ENCODE data around the gene NAPEPLD.
"Not testable (repeated sequence)": the region's sequence is repeated elsewhere in the genome, so short reads cannot be mapped to it uniquely, and the experiment has no call there.

Gene NAPEPLD

DNA sequence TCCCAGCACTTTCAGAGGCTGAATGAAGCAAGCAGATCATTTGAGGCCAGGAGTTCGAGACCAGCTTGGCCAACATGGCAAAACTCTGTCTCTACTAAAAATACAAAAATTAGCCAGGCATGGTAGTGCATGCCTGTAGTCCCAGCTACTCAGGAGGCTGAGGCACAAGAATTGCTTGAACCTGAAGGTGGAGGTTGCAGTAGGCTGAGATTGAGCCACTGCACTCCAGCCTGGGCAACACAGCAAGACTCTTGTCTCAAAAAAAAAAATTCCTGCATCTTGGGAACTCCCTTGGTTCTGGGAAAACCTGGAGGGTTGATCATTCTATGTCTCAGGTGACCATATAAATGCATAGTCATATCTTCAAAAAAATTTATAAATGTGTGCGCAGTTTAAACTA is 4.1 kb downstream of the NAPEPLD start:
- DNase-seq (ENCODE audit: low spot score): not testable (repeated sequence)

GRCh38 chr7:103143868-103144267 is 5.0 kb downstream of the NAPEPLD start:
- DNase-seq (ENCODE audit: low spot score): no peak

GRCh38 chr7:103142494-103142893 is 6.4 kb downstream of the NAPEPLD start:
- DNase-seq (ENCODE audit: low spot score): no peak

DNA sequence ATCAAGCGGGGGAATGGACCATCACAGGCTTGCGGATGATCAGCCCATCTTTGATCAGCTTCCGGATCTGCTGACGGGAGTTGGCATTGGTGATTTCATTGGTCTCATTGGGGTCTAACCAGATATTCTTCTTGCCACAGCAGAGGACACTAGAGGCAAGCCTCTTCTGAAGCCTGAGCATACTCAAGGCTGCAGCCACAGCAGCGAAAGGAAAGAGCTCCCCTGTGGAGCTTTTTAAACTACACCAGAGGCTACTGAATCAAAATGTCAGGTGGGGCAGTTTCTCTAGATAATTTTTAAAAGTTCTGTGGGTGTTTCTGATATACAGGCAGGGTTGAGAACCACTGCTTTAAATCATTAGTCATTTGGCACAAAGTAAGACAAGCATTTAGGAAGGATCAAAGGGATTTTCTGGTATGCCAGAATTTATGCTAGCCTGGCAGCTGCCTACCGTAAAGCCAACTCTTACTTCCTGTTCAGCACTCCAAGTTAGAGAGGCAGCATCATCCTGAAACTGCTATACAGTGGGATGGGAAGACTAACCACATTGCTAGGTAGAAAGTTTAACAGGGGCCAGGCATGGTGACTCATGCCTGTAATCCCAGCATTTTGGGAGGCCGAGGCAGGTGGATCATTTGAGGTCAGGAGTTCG is 7.0 kb downstream of the NAPEPLD start:
- no peak for DNase-seq (ENCODE audit: low spot score)

DNA sequence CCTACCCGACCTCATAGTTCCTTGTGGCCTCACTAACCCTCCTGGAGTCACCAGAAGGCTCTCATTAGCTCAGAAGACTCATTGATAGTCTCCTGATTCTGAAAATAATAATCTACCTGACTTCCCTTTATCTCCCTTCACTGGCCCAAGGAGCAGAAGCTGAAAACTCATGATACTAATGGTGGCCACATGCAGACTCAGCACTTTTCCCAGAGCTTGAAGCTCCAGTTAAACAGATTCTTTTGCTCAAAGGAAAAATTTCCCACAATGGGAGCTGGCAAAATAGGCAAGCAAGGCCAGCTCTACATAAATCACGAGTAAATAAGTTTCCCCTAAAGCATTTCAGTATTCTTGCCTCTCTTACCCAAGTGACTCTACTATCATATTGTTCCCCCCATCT is 8.2 kb downstream of the NAPEPLD start:
- DNase-seq (ENCODE audit: low spot score): no peak

GRCh38 chr7:103140061-103140460 is 8.8 kb downstream of the NAPEPLD start:
- DNase-seq (ENCODE audit: low spot score): no peak

DNA sequence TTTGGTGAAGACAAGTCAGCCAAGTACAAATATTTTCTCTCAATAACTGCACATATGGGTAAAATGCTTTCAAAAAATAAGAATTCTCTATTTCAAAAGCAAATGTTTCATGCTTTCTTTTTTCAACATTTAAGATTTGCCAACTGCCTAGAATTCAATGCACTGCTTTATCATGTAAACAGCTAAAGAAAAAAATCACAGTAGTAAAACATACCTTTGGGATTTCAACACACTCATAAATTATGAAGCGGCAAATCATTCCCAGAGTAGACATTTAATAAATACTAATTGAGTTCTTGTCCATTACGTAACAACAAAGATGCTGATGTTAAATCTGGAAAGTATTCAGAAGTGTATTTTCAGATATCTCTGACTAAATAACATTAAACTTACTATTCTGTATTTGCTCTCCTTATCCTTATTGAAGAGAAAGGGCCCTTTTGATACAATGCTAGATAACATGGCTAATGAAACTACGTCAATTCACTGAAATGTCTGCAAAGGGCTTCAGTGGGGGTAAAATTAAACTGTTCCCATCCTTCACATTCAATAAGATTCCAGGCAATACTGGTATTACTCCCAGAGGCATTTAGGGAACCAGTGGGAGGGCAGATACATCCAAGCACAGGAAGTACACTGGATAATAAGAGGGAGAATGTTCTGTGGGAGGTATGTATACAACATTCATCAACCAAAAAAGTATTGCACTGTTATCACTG is 13.9 kb downstream of the NAPEPLD start:
- DNase-seq (ENCODE audit: low spot score): no peak

DNA sequence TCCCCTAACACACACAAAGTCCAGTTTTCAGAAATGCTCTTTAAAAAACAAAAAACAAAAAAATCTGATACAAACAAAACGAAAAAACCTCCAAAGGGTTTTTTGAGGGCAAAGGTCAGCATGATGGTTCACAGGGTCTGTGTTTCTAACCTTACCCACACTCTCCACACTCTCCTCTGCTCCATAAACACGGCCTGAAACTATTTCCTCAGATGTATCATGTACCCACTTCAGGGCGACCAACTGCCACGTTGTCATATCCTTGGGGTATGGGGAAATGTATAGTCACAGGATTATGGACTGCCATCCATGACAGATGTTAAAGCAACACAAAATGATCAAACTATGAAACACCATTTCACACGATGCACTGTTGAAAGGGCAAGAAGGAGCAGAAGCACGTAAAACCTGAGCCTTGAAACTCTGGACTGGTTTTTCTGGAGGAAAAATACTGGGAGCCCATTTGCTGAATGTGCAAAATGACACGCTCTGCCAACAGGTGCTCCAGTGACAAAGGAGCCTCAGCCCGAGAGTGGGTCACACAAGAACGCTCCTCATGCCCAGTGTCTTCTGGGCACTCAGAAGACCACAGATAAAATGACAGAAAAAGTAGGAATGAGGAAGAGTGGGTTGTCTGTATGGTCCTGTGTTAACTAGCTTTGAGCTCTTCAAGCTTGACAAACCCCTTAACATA is 15.8 kb downstream of the NAPEPLD start:
- DNase-seq (ENCODE audit: low spot score): no peak

DNA sequence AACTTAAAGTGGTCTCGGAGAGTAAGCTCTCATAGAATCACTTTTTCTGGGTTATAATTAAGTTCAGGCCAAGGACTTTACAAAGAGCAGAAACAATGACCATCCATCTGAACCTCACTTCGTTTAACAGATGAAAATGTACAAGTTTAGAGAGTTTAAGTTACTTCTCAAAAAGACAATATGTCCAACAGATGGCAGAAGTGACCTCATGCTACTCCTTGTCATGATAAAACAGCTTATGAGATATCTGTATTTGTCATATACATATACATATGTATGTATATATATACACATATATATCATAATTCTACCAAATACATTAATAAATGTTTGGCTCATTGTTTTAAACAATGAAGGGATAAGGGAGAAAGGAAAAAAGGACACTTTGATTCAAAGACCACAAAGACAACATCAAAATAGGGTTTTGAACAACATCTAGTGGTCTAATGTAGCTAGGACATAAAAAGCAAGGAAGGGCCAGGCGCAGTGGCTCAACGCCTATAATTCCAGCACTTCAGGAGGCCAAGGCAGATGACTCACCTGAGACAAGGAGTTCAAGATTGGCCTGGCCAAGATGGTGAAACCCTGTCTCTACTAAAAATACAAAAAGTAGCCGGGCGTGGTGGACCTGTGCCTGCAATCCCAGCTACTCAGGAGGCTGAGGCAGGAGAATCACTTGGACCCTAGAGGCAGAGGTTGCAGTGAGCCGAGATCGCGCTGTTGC is 17.8 kb downstream of the NAPEPLD start:
- no peak for DNase-seq (ENCODE audit: low spot score)

- no peak for DNase-seq (ENCODE audit: low spot score)
Measured at GRCh38 chr7:103129702-103130549, 19.0 kb downstream of the NAPEPLD start.

GRCh38 chr7:103127006-103127405 is 21.9 kb downstream of the NAPEPLD start:
- no peak for DNase-seq (ENCODE audit: low spot score)

DNA sequence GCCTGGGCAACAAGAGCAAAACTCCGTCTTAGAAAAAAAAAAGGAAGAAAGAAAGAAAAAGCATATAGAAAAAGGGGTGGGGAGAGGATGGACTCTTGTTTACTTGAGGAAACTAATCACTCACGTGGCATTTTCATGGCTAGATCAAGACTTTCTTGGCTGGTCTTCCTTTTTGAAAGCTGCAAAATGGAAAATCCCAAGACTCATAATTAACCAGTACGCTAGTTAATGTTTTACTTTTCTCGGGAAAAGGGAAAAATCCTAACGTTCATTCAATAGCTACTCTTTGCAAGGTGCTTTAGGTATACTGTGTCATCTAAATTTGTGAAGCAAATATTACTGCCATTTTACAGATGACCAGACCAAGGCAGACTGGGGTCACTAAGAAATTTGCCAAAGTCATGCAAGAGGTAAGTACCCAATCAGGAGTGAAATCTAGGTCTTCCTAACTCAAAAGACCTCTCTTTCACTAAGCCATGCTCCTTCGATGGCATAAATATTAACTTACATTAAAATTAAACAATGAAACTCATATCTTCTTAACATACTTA is 24.4 kb downstream of the NAPEPLD start:
- no peak for DNase-seq (ENCODE audit: low spot score)

DNA sequence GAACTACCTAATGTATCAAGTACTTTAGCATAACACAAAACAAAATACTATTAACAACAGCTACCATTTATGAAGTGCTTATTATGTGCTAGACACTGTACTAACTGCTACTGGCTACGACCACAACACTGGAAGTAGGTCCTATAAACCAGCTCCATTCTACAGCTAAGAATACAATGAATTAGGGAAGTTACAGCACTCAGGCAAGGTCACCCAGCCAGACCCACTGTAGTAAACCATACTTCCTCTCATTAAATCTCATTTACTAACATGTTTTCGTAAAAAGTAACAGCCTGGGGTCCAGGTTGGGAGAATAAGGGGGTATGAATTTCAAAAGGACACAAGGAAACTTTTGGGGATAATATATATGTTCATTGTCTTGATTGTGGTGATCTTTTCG is 25.4 kb downstream of the NAPEPLD start:
- DNase-seq (ENCODE audit: low spot score): no peak

DNA sequence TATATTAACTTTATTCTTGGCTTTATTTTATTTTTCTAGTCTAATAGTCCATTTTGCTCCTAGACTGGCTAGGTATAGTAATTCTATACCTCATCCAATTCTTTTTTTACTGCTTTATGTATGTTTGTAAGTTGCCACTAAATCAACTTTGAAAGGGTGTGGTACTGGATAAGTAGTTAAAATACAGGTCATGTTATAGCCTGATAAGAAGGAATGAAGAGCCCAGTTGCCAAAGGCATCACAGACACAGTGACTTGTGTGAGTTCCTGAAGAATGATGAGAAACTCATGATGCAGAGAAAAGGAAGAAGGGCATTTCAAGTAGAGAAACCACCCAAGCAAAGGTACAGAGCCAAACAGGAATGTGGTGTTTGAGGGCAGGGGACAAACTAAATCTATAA is 27.3 kb downstream of the NAPEPLD start:
- no peak for DNase-seq (ENCODE audit: low spot score)

DNA sequence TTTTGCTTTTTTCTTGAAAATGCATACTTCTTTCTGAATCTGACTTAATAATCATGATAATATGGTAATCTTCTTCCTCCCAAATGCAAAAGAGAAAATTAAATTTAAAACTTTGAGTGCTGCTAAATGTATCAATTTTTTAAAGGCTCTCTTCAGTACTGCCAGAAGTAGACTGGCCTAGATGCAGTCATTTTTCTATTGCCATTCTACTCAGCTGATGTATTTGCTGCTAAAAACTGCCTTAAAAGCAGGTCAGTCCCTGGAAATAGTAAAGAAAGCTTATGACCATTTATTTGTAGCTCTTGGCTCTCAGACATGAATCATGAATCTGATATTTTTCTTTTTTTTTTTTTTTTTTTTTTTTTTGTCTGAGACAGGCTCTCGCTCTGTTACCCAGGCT is 28.5 kb downstream of the NAPEPLD start:
- no peak for DNase-seq (ENCODE audit: low spot score)

- no peak for DNase-seq (ENCODE audit: low spot score)
Measured at GRCh38 chr7:103119791-103120291, 29.1 kb downstream of the NAPEPLD start.

GRCh38 chr7:103117465-103117864 is 31.4 kb downstream of the NAPEPLD start:
- DNase-seq (ENCODE audit: low spot score): no peak

DNA sequence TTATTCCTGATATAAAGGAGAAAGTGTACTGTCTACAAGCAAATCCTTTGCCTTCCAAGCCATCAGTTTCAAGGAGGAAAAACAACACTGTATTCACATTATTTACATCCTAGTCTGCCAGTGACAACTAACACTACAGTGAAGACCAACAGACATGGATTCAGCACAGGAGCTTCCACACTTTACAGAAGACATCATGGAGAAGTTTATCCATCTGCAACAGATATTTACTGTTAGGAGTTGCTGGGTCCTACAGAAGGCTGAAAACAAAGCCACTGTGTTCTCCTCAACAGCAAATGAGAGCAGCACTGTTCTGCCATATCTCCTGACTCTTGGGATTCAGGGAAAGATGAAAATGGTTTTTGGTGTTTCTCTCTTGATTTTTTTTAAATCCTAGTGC is 31.9 kb downstream of the NAPEPLD start:
- no peak for DNase-seq (ENCODE audit: low spot score)

DNA sequence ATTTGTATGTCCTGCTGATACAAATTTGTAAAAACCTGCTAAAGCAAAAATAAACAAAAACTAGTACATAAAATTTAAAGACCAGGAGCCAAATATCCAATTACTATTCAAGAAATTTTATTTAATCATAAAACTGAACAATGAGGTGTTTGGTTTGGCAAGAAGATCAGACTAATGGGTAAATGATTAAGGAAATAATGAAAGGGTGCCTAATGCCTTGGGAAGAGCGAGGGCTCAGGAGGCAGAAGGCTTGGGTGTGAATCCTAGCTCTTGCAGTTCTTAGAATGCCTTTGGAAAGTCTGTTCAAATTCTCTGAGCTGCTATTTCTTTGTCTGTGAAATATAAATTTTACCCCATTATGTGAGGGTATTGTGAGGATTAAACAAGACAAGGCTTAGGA is 32.4 kb downstream of the NAPEPLD start:
- no peak for DNase-seq (ENCODE audit: low spot score)

DNA sequence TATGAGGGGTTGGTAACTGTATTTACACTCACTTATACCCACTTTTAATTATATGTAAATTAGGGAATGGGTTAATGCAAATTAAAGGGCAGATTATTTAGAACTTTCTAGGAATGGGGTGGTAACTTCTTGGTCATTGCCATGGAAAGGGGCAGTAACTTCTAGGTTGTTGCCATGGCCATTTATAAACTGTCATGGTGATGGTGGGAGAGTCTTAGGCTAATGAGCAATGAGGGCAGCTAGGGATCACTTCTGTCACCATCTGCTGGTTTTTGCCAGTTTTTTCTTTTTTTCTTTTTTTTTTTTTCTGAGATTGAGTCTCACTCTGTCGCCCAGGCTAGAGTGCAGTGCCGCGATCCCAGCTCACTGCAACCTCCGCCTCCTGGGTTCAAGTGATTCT is 33.1 kb downstream of the NAPEPLD start:
- DNase-seq (ENCODE audit: low spot score): no peak

DNA sequence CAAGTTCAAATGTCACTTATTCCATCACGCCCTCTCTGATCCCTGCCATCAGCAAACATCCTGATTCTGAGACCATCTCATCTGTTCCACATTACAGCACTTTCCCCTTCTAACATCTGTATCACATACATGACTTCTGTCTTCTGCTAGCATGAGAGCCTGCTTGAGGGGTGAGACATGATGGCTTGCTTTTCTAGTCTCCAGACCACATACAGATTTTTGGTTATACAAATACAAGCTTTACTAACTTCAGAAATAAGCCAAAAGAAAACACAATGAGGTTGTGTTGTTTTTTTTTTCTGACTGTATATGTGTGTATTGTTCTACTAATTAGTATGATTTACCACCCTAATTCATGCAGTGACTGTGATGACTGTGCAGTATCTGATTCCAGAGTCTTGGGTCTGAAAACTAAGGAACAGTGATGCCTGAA is 34.3 kb downstream of the NAPEPLD start:
- no peak for DNase-seq (ENCODE audit: low spot score)
